ENCODE data around the gene ZXDC.

ZXDC gene

DNA sequence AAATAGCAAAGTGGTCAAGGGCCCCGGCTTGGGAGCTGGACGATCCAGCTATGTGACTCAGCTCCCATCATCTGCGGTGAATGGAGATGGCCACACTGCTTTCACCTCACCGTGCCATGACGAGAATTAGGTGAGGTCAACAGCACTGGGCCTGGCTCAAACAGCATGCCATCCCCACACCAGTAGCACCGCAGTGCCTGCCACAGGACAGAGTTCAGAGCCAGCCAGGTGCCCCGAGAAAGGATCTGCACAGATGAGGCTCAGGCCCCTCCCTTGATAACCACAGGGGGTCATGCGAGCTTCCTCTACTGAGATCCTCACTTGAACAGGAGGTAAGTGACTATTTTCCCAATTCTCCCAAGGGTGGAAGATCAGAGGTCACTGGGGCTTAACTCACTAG is 29.4 kb downstream of the ZXDC start:
- Histone ChIP-seq H3K36me3 (ENCODE audit: control insufficient read depth, insufficient read depth, low read length, severe bottlenecking) (peaks cover 46% of the 10 kb centered on the region), H3K4me1 (ENCODE audit: control insufficient read depth, insufficient read depth, low read length) (no peaks in the 10 kb centered on the region), H3K9ac (ENCODE audit: low read length) (no peak overlapping the region), H3K9me3 (ENCODE audit: control insufficient read depth, low read length) (no peaks in the 10 kb centered on the region), H3K4me3 (ENCODE audit: low read length) (no peak overlapping the region), H3K27me3 (replicated peaks; ENCODE audit: control insufficient read depth, insufficient read depth, low read length) (no peaks in the 10 kb centered on the region)
- DNase-seq (ENCODE audit: low read depth), result no peak

DNA sequence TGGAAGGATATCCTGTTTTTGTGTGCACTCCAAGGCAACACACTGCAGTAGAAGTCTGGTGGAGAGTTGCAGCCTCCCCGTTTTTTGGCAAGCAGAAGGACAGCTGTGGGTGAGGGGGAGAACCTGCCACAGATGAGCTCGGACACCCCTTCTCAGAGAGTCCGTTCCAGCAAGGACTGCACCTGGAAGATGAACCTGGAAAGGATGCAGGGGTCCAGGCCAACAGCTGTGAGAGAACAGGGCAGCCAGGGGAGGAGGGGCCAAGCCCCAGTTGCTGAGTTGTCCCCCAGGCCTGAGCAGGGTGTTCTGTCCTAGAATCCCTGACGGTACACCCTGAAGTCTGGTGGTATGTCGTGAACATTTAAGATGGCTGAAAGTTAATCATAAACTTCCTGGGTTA is 30.2 kb downstream of the ZXDC start:
- H3K9me3 ChIP-seq (ENCODE audit: control insufficient read depth, low read length), result no peaks in the 10 kb centered on the region
- H3K4me3 ChIP-seq (ENCODE audit: low read length), result no peak overlapping the region
- H3K27me3 ChIP-seq (replicated peaks; ENCODE audit: control insufficient read depth, insufficient read depth, low read length), result no peaks in the 10 kb centered on the region
- no peak overlapping the region for H3K9ac ChIP-seq (ENCODE audit: low read length)
- no peak for DNase-seq (ENCODE audit: low read depth)
- H3K4me1 ChIP-seq (ENCODE audit: control insufficient read depth, insufficient read depth, low read length), result no peaks in the 10 kb centered on the region
- H3K36me3 ChIP-seq (ENCODE audit: control insufficient read depth, insufficient read depth, low read length, severe bottlenecking), result peaks cover 43% of the 10 kb centered on the region

- Histone ChIP-seq H3K4me1 (ENCODE audit: control insufficient read depth, insufficient read depth, low read length) (no peaks in the 10 kb centered on the region), H3K36me3 (ENCODE audit: control insufficient read depth, insufficient read depth, low read length, severe bottlenecking) (peaks cover 43% of the 10 kb centered on the region), H3K27me3 (replicated peaks; ENCODE audit: control insufficient read depth, insufficient read depth, low read length) (no peaks in the 10 kb centered on the region), H3K4me3 (ENCODE audit: low read length) (no peak overlapping the region), H3K9me3 (ENCODE audit: control insufficient read depth, low read length) (no peaks in the 10 kb centered on the region), H3K9ac (ENCODE audit: low read length) (no peak overlapping the region)
- DNase-seq (ENCODE audit: low read depth), result no peak
These were observed 32.8 kb downstream of the ZXDC start for GRCh38 chr3:126442856-126443242.

- H3K27me3 ChIP-seq (replicated peaks; ENCODE audit: control insufficient read depth, insufficient read depth, low read length), result no peaks in the 10 kb centered on the region
- H3K9me3 ChIP-seq (ENCODE audit: control insufficient read depth, low read length), result no peaks in the 10 kb centered on the region
- DNase-seq (ENCODE audit: low read depth), result no peak
- H3K9ac ChIP-seq (ENCODE audit: low read length), result no peak overlapping the region
- H3K4me3 ChIP-seq (ENCODE audit: low read length), result no peak overlapping the region
- H3K36me3 ChIP-seq (ENCODE audit: control insufficient read depth, insufficient read depth, low read length, severe bottlenecking), result peaks cover 42% of the 10 kb centered on the region
- no peaks in the 10 kb centered on the region for H3K4me1 ChIP-seq (ENCODE audit: control insufficient read depth, insufficient read depth, low read length)
These were observed 33.4 kb downstream of the ZXDC start for GRCh38 chr3:126442094-126442855.

DNA sequence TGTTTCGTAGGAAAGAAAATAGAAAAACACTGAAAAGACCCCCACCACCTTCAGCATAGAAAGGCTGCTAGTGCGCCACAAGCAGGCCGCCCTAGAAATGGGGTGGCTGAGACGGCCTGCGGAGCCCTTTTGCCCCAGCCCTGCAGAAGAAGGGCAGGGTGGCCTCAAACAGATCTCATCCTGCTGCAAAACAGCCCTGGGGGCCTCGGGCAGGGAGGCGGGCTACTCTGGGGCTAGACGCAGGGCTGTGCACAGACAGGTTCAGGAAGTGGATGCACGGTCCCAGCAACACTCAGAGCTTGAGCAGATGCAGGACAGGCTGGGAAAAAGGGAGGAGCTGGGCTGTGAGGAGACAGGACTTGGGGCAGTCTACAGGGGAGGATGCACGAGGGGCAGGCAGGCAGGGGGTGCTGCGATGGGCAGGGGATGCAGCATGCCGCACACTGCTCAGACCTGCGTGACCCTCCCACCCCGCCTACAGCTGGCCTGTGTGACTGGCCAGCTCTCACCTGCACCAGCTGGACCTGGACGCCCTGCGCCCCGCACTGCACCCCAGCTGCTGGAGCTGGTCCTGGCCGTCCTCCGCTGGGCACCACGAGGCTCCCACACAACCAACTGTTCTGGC is 34.3 kb downstream of the ZXDC start:
- Histone ChIP-seq H3K4me1 (ENCODE audit: control insufficient read depth, insufficient read depth, low read length) (no peaks in the 10 kb centered on the region), H3K4me3 (ENCODE audit: low read length) (no peak overlapping the region), H3K9ac (ENCODE audit: low read length) (no peak overlapping the region), H3K9me3 (ENCODE audit: control insufficient read depth, low read length) (no peaks in the 10 kb centered on the region), H3K36me3 (ENCODE audit: control insufficient read depth, insufficient read depth, low read length, severe bottlenecking) (peaks cover 51% of the 10 kb centered on the region), H3K27me3 (replicated peaks; ENCODE audit: control insufficient read depth, insufficient read depth, low read length) (no peaks in the 10 kb centered on the region)
- no peak for DNase-seq (ENCODE audit: low read depth)

DNA sequence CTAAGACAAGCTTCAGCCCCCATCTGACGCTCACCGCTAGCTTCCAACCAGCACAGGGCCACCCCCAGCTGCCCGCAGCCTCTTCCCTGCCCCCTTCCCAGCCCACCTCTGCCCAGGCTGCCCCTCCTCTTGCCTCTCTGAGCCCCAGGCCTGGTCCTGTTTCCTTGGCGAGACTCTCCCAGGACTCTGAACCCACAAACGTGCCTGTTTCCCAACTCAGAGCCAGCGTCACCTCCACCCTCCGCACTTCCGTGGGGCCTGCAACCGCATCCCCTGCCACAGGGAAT is 35.0 kb downstream of the ZXDC start:
- Histone ChIP-seq H3K27me3 (replicated peaks; ENCODE audit: control insufficient read depth, insufficient read depth, low read length) (no peaks in the 10 kb centered on the region), H3K9me3 (ENCODE audit: control insufficient read depth, low read length) (no peaks in the 10 kb centered on the region), H3K4me3 (ENCODE audit: low read length) (no peak overlapping the region), H3K36me3 (ENCODE audit: control insufficient read depth, insufficient read depth, low read length, severe bottlenecking) (peaks cover 57% of the 10 kb centered on the region), H3K9ac (ENCODE audit: low read length) (no peak overlapping the region), H3K4me1 (ENCODE audit: control insufficient read depth, insufficient read depth, low read length) (no peaks in the 10 kb centered on the region)
- DNase-seq (ENCODE audit: low read depth), result no peak

DNA sequence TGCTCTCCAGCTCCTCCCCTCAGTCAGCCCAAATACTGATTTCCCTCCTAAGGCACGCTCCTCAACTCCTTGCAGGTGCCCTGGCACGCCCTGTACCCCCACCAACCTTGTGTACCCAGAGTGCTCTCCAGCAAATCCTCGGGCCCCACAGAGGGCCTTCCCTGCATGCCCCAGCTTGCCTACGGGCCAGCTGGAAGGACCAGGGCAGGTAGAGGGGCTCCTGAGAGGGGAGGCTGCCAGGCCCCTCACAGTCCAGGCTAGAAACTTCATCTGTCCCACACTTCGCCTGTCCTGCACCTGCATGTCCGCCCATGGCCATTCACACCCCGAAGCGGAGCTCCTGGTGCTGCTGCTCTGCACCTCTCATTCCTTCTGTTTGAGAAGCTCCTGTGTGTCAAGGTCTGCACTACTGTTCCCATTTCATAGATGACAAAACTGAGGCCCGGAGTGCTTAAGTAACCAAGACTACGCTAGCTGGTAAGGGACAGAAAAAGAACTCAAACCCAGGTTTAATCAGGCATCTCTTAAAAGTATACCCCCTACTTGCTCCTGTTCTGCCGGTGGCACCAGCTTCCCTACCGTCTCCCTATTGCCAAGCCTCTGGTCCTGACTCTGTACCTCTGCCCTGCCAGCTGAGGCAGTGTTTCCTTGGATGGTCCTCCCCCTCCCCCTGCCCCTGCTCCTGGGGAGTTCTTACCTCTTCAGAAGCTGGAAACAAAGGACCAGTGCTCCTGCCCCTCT is 35.6 kb downstream of the ZXDC start:
- no peak overlapping the region for H3K4me3 ChIP-seq (ENCODE audit: low read length)
- no peak for DNase-seq (ENCODE audit: low read depth)
- peaks cover 57% of the 10 kb centered on the region for H3K36me3 ChIP-seq (ENCODE audit: control insufficient read depth, insufficient read depth, low read length, severe bottlenecking)
- no peaks in the 10 kb centered on the region for H3K27me3 ChIP-seq (replicated peaks; ENCODE audit: control insufficient read depth, insufficient read depth, low read length)
- H3K9me3 ChIP-seq (ENCODE audit: control insufficient read depth, low read length), result no peaks in the 10 kb centered on the region
- H3K4me1 ChIP-seq (ENCODE audit: control insufficient read depth, insufficient read depth, low read length), result no peaks in the 10 kb centered on the region
- no peak overlapping the region for H3K9ac ChIP-seq (ENCODE audit: low read length)

- Histone ChIP-seq H3K9me3 (ENCODE audit: control insufficient read depth, low read length) (no peaks in the 10 kb centered on the region), H3K36me3 (ENCODE audit: control insufficient read depth, insufficient read depth, low read length, severe bottlenecking) (peaks cover 63% of the 10 kb centered on the region), H3K4me1 (ENCODE audit: control insufficient read depth, insufficient read depth, low read length) (no peaks in the 10 kb centered on the region), H3K27me3 (replicated peaks; ENCODE audit: control insufficient read depth, insufficient read depth, low read length) (no peaks in the 10 kb centered on the region), H3K9ac (ENCODE audit: low read length) (no peak overlapping the region), H3K4me3 (ENCODE audit: low read length) (no peak overlapping the region)
- DNase-seq (ENCODE audit: low read depth), result no peak
These were observed 36.2 kb downstream of the ZXDC start for GRCh38 chr3:126439346-126439967.

DNA sequence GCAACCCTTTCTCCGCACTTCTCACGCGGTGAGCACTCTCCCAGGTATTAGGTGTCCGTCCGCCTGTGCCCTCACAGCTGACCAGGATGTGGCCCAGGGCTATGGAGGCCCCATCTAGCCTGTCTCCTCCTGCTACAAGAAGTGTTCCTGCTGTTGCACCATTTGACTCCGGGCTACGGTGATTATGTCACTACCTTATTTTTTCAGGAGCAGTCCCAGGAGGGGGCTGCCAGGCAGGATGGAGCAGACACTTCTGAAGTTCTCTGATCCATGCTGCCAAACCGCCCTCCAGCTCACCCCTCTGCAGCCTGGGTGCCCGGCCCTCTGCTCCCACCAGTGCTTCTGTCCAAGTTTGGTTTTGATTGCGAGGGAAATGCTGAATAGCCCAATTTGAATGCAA is 36.9 kb downstream of the ZXDC start:
- no peaks in the 10 kb centered on the region for H3K27me3 ChIP-seq (replicated peaks; ENCODE audit: control insufficient read depth, insufficient read depth, low read length)
- no peak for DNase-seq (ENCODE audit: low read depth)
- no peaks in the 10 kb centered on the region for H3K9me3 ChIP-seq (ENCODE audit: control insufficient read depth, low read length)
- H3K4me3 ChIP-seq (ENCODE audit: low read length), result no peak overlapping the region
- no peak overlapping the region for H3K9ac ChIP-seq (ENCODE audit: low read length)
- H3K36me3 ChIP-seq (ENCODE audit: control insufficient read depth, insufficient read depth, low read length, severe bottlenecking), result peaks cover 63% of the 10 kb centered on the region
- H3K4me1 ChIP-seq (ENCODE audit: control insufficient read depth, insufficient read depth, low read length), result no peaks in the 10 kb centered on the region

GRCh38 chr3:126438186-126438585 is 37.5 kb downstream of the ZXDC start:
- H3K9me3 ChIP-seq (ENCODE audit: control insufficient read depth, low read length), result no peaks in the 10 kb centered on the region
- H3K4me1 ChIP-seq (ENCODE audit: control insufficient read depth, insufficient read depth, low read length), result no peaks in the 10 kb centered on the region
- H3K27me3 ChIP-seq (replicated peaks; ENCODE audit: control insufficient read depth, insufficient read depth, low read length), result no peaks in the 10 kb centered on the region
- no peak overlapping the region for H3K4me3 ChIP-seq (ENCODE audit: low read length)
- no peak for DNase-seq (ENCODE audit: low read depth)
- peaks cover 63% of the 10 kb centered on the region for H3K36me3 ChIP-seq (ENCODE audit: control insufficient read depth, insufficient read depth, low read length, severe bottlenecking)
- no peak overlapping the region for H3K9ac ChIP-seq (ENCODE audit: low read length)

All from adipocyte (in vitro differentiated cells).